ENCODE results near the gene RRP12.
A peak's percentile ranks its signal among the peaks of the same experiment; 100 is the strongest.

Gene RRP12, protein sequence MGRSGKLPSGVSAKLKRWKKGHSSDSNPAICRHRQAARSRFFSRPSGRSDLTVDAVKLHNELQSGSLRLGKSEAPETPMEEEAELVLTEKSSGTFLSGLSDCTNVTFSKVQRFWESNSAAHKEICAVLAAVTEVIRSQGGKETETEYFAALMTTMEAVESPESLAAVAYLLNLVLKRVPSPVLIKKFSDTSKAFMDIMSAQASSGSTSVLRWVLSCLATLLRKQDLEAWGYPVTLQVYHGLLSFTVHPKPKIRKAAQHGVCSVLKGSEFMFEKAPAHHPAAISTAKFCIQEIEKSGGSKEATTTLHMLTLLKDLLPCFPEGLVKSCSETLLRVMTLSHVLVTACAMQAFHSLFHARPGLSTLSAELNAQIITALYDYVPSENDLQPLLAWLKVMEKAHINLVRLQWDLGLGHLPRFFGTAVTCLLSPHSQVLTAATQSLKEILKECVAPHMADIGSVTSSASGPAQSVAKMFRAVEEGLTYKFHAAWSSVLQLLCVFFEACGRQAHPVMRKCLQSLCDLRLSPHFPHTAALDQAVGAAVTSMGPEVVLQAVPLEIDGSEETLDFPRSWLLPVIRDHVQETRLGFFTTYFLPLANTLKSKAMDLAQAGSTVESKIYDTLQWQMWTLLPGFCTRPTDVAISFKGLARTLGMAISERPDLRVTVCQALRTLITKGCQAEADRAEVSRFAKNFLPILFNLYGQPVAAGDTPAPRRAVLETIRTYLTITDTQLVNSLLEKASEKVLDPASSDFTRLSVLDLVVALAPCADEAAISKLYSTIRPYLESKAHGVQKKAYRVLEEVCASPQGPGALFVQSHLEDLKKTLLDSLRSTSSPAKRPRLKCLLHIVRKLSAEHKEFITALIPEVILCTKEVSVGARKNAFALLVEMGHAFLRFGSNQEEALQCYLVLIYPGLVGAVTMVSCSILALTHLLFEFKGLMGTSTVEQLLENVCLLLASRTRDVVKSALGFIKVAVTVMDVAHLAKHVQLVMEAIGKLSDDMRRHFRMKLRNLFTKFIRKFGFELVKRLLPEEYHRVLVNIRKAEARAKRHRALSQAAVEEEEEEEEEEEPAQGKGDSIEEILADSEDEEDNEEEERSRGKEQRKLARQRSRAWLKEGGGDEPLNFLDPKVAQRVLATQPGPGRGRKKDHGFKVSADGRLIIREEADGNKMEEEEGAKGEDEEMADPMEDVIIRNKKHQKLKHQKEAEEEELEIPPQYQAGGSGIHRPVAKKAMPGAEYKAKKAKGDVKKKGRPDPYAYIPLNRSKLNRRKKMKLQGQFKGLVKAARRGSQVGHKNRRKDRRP (N-terminal part only)

DNA sequence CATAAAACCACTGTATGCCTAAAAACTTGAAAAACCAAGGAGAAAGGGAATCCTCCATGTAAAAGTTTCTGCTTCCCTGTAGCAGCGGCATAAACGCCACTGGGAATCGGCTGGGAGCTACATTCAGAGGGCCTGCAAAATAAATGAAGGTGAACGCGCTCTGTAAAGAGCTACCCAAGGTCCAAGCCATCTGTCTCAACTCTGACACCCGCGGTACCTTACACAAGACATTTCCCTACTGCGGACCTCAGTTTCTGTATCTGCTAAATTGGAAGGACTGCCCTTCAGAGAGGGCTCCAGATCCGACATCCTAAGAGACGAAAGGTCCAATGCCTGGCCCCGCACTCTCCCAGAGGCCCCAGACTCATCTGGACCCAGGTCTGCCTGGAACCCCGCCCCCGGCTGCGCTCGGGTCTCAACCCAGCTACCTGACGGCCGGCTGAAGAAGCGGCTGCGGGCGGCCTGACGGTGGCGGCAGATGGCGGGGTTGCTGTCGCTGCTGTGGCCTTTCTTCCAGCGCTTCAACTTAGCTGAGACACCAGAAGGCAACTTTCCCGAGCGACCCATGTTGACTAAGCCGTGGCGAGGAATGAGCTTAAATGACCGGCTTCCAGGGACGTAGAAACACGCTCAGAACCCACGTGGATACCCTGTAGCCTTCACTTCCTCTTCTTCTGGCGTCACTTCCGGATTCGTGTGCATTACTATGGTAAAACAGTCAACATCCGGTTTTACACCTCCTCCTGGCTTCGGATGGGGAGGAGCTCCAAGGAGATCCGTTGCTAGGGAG lies at the start of gene RRP12:
Gene RRP12 (minus strand): TSS at position 676 of the 790 bp plus-strand sequence. CDS start 109 bp downstream, at position 567.
- Histone ChIP-seq H3K27me3 (no peaks in the 10 kb centered on the region), H3K9me3 (no peaks in the 10 kb centered on the region), H3K4me3 (peak within 1 kb of the TSS; percentile 72 to 80), H3K27ac (peak within 1 kb of the TSS; percentile 74 to 78), H3K4me1 (peaks cover 0 to 16% (median 11%) of the 10 kb centered on the region in 4 donors), H3K36me3 (peaks cover 0 to 15% (median 0%) of the 10 kb centered on the region in 3 donors)
- TF ChIP-seq, protein P1, sequence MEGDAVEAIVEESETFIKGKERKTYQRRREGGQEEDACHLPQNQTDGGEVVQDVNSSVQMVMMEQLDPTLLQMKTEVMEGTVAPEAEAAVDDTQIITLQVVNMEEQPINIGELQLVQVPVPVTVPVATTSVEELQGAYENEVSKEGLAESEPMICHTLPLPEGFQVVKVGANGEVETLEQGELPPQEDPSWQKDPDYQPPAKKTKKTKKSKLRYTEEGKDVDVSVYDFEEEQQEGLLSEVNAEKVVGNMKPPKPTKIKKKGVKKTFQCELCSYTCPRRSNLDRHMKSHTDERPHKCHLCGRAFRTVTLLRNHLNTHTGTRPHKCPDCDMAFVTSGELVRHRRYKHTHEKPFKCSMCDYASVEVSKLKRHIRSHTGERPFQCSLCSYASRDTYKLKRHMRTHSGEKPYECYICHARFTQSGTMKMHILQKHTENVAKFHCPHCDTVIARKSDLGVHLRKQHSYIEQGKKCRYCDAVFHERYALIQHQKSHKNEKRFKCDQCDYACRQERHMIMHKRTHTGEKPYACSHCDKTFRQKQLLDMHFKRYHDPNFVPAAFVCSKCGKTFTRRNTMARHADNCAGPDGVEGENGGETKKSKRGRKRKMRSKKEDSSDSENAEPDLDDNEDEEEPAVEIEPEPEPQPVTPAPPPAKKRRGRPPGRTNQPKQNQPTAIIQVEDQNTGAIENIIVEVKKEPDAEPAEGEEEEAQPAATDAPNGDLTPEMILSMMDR (IDR thresholded peaks at IDR 0.05), result no peak
- DNase-seq, result peak; percentile 90 to 91
- intact Hi-C loops (cut with DNase I; ENCODE audit: low total_unique reads), result no loop called here

DNA sequence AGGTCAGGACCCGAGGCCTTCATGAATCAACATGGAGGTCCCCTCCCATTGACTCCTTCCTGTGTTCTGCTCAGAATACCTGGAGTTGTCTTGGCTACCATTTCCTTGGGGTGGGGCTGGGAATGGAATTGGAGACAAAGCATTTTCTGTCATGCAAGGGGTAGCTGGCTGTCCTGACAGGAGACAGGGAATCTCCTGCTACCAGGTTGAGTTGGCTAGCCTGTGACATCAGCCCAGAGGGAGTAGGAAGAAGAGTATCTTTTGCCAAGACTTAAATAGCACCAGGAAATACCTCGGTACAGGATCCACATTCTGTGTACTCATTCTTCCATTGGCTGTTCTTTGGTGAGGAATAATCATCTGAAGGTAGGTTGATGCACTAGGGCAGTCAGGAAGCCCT lies 49.7 kb upstream of the RRP12 start:
- Histone ChIP-seq H3K4me3 (no peak overlapping the region), H3K9me3 (no peaks in the 10 kb centered on the region), H3K36me3 (peaks cover 0 to 36% (median 13%) of the 10 kb centered on the region in 3 donors), H3K27ac (no peak overlapping the region), H3K4me1 (peaks cover 0 to 46% (median 30%) of the 10 kb centered on the region in 4 donors), H3K27me3 (no peaks in the 10 kb centered on the region)
- intact Hi-C loops (cut with DNase I; ENCODE audit: low total_unique reads), result no loop called here
- TF ChIP-seq, protein P1 (IDR thresholded peaks at IDR 0.05), result no peak
- no peak for DNase-seq

DNA sequence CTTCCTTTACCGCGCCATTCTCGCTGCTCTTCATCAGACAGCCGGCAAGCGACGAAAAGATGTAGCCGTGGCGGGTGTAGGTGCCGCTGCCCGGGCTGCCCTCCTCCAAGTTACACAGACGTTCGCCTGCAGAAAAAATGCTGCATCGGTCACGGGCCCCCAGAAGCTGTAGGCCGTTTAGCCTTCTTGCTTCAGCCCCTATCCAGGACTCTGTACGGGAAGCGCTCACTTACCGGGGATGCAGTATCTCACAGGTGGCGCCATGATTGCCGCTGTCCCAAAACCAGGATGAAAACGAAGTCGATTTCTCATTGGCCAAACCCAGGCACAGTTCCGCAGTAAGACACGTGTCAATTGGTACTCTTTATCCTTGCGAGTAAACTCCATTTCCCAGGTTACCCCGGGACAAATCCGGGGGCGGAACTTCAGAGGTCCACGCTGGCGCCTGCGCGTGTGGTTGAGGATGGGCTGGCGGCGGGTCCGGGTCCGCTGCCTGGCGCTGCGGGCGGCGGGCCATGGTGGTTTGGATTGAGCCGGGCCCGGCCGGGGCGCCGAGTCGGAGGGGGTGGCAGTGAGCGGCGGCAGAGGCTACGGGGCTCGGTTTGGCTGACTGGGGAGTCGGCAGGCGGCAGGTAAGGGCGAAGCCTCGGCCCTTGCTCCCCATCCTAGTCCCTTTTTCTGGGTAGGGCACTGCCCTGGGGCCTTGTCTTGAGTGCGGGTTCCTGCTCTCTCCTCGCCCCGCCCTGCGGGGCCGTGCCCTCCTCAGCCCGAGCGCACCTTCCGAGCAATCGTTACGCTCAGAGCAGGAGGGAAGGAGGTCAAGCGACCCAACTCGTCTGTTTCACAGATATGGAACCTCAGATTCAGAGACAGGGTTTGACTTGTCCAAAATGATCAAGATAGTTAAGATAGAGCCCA lies 44.8 kb upstream of the RRP12 start, which contains the start of the genes EXOSC1 and ZDHHC16:
Gene EXOSC1 (minus strand): TSS at position 285 of the 918 bp plus-strand sequence. CDS start 21 bp downstream, at position 264.
Gene ZDHHC16 (plus strand): TSS at position 454 of the 918 bp plus-strand sequence. CDS start 5,501 bp downstream, outside the sequence.
- peaks cover 6 to 19% (median 6%) of the 10 kb centered on the region in 3 donors for H3K36me3 ChIP-seq
- H3K9me3 ChIP-seq, result no peaks in the 10 kb centered on the region
- TF ChIP-seq, protein P1 (IDR thresholded peaks at IDR 0.05), result no peak
- H3K27ac ChIP-seq, result peak within 1 kb of the TSS; percentile 74 to 78
- no peaks in the 10 kb centered on the region for H3K27me3 ChIP-seq
- peak within 1 kb of the TSS; percentile 74 to 76 for H3K4me3 ChIP-seq
- intact Hi-C loops (cut with DNase I; ENCODE audit: low total_unique reads), result no loop called here
- DNase-seq, result peak; percentile 93 to 95
- peaks cover 0 to 41% (median 26%) of the 10 kb centered on the region in 4 donors for H3K4me1 ChIP-seq

DNA sequence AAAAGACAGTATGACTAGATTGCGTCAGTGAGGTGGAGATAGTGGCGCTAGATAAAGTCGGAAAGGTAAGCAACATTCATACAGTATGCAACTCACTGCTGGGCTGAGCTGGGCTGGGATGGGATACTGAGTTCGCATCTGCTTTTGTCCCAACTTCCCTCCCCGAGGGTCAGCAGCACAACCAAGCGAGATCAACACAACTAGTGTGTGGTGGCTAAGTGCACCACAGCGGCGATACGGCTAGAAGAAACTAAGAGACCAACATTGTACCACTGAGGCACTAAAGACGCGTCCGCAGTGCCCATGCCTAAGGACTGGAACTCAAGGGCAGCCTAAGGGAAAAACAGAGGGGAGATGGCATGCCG lies 44.2 kb upstream of the RRP12 start:
- intact Hi-C loops (cut with DNase I; ENCODE audit: low total_unique reads), result no loop called here
- Histone ChIP-seq H3K36me3 (peaks cover 12 to 25% (median 13%) of the 10 kb centered on the region in 3 donors), H3K4me1 (peaks cover 0 to 34% (median 23%) of the 10 kb centered on the region in 4 donors), H3K27me3 (no peaks in the 10 kb centered on the region), H3K27ac (peak overlapping the region; percentile 74 to 78), H3K4me3 (peak overlapping the region; percentile 74 to 76), H3K9me3 (no peaks in the 10 kb centered on the region)
- no peak for DNase-seq
- TF ChIP-seq, protein P1 (IDR thresholded peaks at IDR 0.05), result no peak

All from tibial artery (tissue), 4 donors.